Omental fat pad (tissue), 4 donors: Measurements from ENCODE around the gene FOXN4. TPM values are rescaled to one million over a fixed set of nuclear protein-coding genes. Genes with fewer than 3 reads are reported as not detected.
"Not testable (repeated sequence)": the region's sequence is repeated elsewhere in the genome, so short reads cannot be mapped to it uniquely, and the experiment has no call there.

ENCODE experiments used
- ATAC-seq: fragments of 150-250 bp; one replicate; pipeline ENCODE4 v1.9.1; 2016; ENCODE audit warnings: mild to moderate bottlenecking, moderate library complexity; ENCODE audit not compliant: low FRiP score
- DNase-seq: peaks from one replicate; pipeline ENCODE4 v3.0.0-alpha.2; 2019; ENCODE audit warnings: low spot score
- CTCF ChIP-seq, 3 donors: fragments of 450-650 bp; IDR thresholded peaks; one replicate each; pipeline ENCODE4 v1.5.1; 2016 to 2017; ENCODE audit warnings: antibody characterized with exemption in 3 of 3, mild to moderate bottlenecking in 3 of 3, moderate library complexity in 2 of 3
- total RNA-seq, 4 donors: library from RNA; depleted of rRNA; stranded (reverse); fragments of >200 nt; gene quantifications; one replicate each; pipeline ENCODE4 v1.1.0, GENCODE V29; 2016

FOXN4 gene
- total RNA-seq, 4 donors from 2014 or later: not detected

DNA sequence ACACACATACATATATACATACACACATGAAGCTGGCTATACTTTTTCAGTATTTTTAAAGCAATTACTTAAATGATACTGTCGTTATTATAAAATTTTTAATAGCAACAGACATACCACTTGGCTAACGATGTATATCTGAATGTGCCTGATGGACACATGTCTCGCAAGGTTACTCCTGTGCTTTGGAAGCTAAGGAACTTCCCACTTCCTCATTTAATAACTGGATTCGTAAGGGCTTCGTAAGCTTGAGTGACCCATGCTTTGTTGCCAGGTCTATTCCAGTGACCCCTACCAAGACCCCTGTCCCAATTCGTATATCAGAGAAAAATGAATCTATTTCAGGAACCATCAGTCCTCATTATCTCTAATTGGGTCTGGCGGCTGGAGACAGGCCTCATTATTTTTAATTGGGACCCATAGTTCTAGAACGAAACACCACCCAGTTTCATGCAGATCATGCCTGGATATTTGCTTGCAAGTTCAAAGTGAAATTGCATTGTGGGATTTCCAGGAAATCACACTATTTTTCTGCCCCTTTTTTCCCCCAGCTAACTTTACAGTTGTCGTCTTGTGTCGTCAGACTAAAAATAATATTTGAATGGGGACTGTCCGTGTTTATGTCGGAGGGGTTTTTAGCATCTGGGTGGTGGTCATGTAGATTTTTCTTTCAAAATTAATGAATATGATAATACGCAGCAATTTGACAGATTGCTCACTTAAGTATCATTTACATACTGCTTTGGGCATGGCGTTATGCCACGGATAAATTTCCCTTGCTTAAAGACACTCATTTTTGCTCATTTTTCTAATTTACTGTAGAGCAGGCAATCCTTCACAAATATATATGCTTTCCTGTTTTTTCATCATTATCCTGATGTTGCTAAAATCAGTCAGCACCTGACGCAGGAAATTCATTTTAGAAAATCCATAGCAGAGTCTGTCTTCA lies 21.5 kb upstream of the FOXN4 start:
- TF ChIP-seq CTCF (IDR thresholded peaks at IDR 0.05): no peak
- no peak for ATAC-seq

GRCh38 chr12:109329686-109330085 lies 20.6 kb upstream of the FOXN4 start:
- no peak for DNase-seq
- ATAC-seq: no peak
- no peak for TF ChIP-seq CTCF (IDR thresholded peaks at IDR 0.05)

More for the DNA sequence above, 21.5 kb upstream of the FOXN4 start:
- DNase-seq: no peak

DNA sequence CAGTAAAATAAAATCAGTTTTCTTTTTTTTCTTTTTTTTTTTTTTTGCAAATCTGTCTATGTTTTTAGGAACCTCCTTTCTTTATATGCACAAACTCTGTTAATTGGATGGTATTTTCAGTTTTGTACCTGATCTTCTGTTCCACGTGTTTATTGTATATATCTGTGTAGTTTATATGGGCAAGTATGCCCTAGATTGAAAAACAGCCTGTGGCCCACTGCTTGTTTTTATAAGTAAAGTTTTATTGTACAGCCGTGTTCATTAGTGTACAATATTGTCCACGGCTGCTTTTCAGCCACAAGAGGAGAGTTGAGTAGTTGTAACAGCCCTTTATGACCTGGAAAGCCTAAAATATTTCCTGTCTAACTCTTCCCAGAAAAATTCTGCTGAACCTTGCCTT lies 19.9 kb upstream of the FOXN4 start:
- ATAC-seq: no peak
- no peak for TF ChIP-seq CTCF (IDR thresholded peaks at IDR 0.05)
- DNase-seq: no peak

DNA sequence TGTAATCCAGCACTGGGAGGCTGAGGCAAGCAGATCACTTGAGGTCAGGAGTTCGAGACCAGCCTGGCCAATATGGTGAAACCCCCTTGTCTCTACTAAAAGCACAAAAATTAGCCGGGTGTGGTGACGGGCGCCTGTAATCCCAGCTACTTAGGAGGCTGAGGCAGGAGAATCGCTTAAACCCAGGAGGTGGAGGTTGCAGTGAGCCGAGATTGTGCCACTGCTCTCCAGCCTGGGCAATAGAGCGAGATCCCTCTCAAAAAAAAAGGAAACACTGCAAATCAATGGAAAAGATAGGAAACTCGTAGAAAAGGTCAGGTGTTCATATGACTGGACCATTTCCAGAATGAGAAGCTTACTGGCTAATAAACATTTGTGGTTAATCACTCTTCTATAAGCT lies 12.2 kb upstream of the FOXN4 start:
- DNase-seq, ATAC-seq: not testable (repeated sequence)

GRCh38 chr12:109310247-109311125 lies 1.4 kb upstream of the FOXN4 start:
- DNase-seq (no peak), ATAC-seq (no peak)

DNA sequence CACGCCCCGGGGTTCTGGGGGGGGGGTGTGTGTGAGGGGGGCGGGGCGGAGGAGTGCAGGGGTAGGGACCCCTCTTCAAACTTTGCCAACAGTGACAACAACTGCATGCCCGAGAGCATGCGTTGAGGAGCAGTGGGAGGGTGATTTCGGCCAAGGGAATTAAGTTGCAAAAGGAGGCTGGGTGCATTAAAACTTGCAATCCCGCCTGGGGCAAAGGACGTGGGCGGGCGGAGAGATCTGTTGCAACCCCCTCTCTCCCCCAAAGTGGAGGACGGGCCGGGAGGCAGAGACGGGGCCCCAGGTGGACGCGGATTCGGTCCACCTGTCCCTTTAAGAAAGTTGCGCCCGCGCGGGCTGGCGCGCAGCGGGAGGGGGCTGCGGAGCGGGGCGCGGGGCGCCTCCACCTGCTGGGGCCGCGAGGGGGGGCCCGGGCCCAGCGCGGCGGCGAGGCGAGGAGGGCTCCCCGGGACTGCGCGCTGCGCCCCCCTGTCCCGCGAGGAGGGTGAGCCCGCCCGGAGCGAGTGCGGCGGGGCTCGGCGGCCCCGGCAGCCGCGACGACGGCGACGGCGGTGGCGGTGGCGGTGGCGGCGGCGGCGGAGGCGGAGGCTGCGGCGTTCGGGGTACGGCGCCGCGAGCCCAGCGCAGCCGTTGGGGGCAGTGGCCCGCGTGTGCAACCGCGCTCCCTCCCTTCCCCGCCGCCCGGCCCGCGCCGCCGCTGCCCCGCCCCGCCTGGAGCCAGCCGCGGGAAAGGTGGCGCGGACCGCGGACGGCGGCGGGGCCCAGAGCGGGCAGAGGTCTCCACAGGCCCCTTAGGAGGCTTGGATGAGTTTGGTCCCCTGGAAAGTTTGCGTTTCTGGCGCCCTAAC lies 530 bp upstream of the FOXN4 start:
- no peak for TF ChIP-seq CTCF (IDR thresholded peaks at IDR 0.05)
- DNase-seq (no peak), ATAC-seq (peak; percentile 58)

More at GRCh38 chr12:109310247-109311125, 1.4 kb upstream of the FOXN4 start:
- TF ChIP-seq CTCF (IDR thresholded peaks at IDR 0.05): no peak
